Measurements from ENCODE around the gene KCNK3.
"Not testable (repeated sequence)": the region's sequence is repeated elsewhere in the genome, so short reads cannot be mapped to it uniquely, and the experiment has no call there.

Gene KCNK3

GRCh38 chr2:26692279-26692896 lies at the start of gene KCNK3:
TSS of gene KCNK3 (plus strand) at chr2:26692722. CDS start at chr2:26692876, 154 bp downstream.
- peak; percentile 91 for DNase-seq

GRCh38 chr2:26644188-26644835 lies 48.2 kb upstream of the KCNK3 start:
- DNase-seq = no peak

- DNase-seq = no peak
These were observed 46.8 kb upstream of the KCNK3 start for GRCh38 chr2:26645762-26646161.

DNA sequence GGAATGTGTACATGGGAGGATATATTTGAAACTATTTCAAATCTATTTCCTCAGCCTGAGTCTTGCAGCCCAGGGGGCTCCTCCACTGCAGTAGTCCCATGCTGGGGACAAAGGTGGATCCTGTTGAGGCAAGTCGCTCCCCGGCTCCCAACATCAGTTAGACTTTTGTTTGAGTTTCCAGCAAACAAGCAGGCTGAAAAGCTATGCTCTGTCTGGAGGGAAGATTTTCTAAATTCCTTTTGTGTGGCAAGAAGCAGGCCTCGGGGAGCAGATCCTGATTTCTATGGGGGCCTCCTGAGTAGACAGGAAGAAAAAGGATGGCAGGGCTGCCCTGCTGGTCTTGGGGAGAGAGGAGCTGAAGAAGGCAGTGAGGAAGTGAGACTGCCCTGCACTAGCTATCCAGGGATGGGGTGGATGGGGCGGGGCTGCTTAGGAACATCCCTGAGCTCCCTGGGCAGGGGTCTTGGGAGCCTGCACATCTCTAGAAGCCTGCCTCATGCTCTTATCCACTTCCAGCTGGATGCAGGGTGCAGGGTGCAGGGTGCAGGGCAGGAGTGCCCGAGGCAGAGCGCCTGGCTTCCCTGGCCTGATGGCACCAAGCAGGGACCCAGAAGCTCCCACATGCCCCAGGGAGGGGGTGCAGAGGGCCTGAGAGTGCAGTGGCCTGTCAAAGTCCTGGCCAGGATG lies 45.4 kb upstream of the KCNK3 start:
- DNase-seq = no peak

GRCh38 chr2:26647981-26648380 lies 44.5 kb upstream of the KCNK3 start:
- no peak for DNase-seq

GRCh38 chr2:26648516-26648915 lies 44.0 kb upstream of the KCNK3 start:
- DNase-seq = no peak

GRCh38 chr2:26649322-26649721 lies 43.2 kb upstream of the KCNK3 start:
- DNase-seq = peak; percentile 93

- no peak for DNase-seq
These were observed 42.4 kb upstream of the KCNK3 start for GRCh38 chr2:26649992-26650712.

GRCh38 chr2:26650713-26651469 lies 41.6 kb upstream of the KCNK3 start:
- DNase-seq = no peak

GRCh38 chr2:26651470-26651771 lies 41.1 kb upstream of the KCNK3 start:
- DNase-seq = no peak

GRCh38 chr2:26651799-26652198 lies 40.7 kb upstream of the KCNK3 start:
- DNase-seq = no peak

DNA sequence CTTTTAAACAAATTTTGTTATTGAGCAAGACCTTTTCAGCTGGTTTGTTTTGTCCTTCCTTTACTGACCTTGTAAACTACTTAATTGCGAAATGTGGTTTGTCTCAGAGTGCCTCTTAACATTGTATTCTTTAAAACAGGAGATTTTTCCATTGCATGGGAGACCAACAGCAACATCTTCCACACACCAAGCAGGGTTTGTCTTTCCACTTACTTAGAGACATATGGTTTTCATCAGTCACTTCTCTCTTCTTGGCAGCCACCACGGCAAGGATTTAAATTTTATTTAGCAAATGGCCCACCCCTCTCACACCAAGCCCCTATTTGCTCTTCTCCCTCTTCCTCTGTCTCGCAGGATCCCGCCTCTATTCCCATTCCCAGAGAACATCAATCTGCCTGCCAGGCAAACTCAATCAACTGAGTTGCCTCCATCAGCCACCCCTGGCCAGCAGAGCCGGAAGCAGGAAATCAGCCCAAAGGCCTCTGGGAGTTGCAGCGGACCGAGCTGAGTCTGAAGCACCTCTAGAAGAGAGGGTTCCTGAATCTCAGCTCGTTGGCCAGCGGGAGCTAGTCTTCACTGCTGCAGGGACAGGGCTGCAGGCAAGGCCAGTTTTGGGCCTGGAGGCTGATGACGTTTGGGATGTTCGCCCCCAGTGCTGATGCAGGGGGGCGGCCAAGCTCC lies 40.0 kb upstream of the KCNK3 start:
- DNase-seq = no peak

DNA sequence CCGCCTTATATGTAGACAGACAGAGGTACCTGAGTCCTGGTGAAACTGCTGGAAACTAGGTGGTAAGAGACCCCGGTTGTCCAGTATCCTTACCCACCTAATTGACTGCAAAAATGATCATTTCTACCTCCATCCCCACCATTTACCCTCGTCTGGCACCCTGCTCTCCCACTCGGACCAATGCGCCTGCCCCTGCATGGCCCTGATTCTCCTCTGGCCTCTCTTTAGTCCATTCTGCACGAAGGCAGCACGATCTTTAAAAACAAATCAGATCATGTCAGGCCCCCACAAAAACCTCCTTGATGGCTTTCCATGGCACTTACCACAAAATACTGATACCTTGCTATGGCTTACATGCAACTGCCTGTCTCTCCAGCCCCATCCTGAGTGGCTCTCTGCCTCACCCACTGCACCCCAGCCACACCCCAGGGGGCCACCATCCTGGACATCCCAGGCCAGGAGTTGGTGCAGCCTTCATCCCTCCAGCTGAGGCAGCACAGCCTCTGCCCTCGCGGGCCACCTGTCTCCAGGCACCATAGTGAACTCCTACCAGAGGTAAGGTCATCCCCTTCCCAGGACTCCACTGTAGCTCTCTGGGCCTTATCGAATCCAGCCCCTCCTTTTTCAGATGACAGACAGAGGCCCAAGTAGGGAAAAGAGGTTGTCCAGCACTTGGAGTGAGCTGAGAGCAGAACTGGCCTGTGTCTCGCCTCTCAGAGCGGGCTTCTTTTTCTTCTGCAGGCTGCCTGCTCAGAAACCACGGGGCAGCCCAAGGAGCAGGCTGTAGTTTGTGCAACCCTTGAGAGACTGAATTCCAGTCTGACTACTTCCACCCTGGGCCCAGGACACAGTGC lies 39.1 kb upstream of the KCNK3 start:
- no peak for DNase-seq

DNA sequence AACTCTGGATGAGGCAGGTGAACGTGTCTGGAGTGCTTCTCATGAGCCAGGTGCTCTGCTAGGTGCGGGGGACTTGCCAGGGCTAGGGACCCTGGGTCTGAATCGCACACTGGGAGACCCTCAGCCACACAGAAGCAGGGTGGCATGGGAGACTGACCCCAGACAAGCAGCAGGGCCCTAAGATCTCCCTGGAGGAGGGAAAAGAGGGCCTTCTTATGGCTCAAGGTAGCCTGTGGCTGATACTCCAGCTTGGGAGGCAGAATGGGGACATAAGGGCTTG lies 38.5 kb upstream of the KCNK3 start:
- DNase-seq = no peak

GRCh38 chr2:26655120-26655519 lies 37.4 kb upstream of the KCNK3 start:
- not testable (repeated sequence) for DNase-seq

GRCh38 chr2:26655611-26656195 lies 36.8 kb upstream of the KCNK3 start:
- DNase-seq = no peak

DNA sequence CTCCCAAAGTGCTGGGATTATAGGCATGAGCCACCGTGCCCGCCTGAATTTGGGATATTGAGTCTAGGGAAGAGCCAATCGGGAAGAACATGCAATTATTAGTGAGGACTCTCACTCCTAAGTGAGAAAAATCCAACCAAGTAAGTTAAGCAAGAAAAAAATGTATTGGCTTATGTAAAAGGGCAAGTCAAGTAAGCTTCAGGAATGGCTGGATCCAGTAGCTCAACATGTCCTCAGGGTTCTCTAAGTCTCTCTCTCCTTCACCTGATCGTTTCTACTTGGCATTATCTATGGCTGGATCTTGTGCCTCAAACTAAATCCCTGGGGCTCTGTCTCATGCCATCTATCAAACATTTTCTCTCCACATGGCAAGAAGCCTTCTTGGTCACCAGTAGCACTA lies 35.3 kb upstream of the KCNK3 start:
- DNase-seq = no peak

GRCh38 chr2:26658691-26659346 lies 33.7 kb upstream of the KCNK3 start:
- no peak for DNase-seq

DNA sequence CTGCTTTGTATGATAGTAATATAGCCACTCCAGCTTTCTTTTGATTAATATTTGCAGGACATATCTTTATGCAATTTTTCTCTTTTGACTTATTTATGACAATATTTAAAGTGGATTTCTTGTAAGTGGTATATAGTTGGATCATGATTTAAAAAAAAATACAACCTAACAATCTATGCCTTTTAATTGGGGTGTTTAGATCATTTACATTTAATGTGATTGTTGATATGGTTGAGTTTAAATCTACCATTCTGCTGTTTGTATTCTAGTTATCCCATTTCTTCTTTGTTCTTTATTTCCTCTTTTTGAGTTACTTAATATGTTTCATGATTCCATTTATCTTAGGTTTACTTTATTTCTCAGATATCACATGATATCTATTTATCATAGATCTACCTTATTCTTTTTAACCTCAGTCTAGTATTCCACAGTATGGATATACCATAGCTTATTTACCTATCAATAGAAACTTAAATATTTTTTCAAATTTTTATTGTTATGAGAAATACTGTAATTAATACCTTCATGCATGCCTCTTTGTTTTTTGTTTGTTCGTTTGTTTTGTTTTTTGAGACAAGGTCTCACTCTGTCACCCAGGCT lies 32.1 kb upstream of the KCNK3 start:
- DNase-seq = no peak

DNA sequence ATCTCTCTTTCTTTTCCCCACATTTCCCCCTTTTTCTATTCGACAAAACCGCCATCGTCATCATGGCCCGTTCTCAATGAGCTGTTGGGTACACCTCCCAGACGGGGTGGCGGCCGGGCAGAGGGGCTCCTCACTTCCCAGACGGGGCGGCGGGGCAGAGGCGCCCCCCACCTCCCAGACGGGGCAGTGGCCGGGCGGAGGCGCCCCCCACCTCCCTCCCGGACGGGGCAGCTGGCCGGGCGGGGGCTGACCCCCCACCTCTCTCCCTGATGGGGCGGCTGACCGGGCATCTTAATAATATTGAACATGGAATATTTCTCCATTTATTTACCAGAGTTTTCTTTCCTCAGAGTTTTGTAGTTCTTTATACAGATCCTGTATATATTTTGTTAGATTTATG lies 27.2 kb upstream of the KCNK3 start:
- not testable (repeated sequence) for DNase-seq

All from NCI-H2171 treated with DMSO at 0.1 percent for 48 hours (cell line).